Nephron progenitor cell (in vitro differentiated cells): ENCODE data around the gene SOX15.

ENCODE experiments used
- DNase-seq: peaks from one replicate; pipeline ENCODE4 v3.0.0; 2021
- H3K27ac Mint-ChIP-seq: 2 replicates; pipeline ENCODE4 v1.8.0; 2021; ENCODE audit warnings: mild to moderate bottlenecking, moderate library complexity, mixed read lengths
- H3K27me3 Mint-ChIP-seq: 2 replicates; pipeline ENCODE4 v1.8.0; 2021; ENCODE audit warnings: mild to moderate bottlenecking, low read depth, mixed read lengths; ENCODE audit not compliant: poor library complexity
- H3K36me3 Mint-ChIP-seq: 2 replicates; pipeline ENCODE4 v1.8.0; 2021; ENCODE audit warnings: low read depth, mixed read lengths
- H3K4me1 Mint-ChIP-seq: 2 replicates; pipeline ENCODE4 v1.8.0; 2021; ENCODE audit warnings: mixed read lengths
- H3K4me3 Mint-ChIP-seq: 2 replicates; pipeline ENCODE4 v1.8.0; 2021; ENCODE audit warnings: mild to moderate bottlenecking, moderate library complexity, mixed read lengths
- H3K9me3 Mint-ChIP-seq: 2 replicates; pipeline ENCODE4 v1.8.0; 2021; ENCODE audit warnings: mild to moderate bottlenecking, moderate library complexity, mixed read lengths
- TF ChIP-seq, protein P1 (sequence below): fragments of 200-600 bp; sonication (generic); IDR thresholded peaks from 2 replicates; pipeline ENCODE4 v1.5.0; 2021; ENCODE audit warnings: antibody characterized with exemption

The SOX15 gene

GRCh38 chr17:7589891-7590691 lies at the start of gene SOX15:
Gene SOX15 (minus strand): TSS chr17:7590094. CDS start chr17:7589676, 418 bp downstream.
- Mint-ChIP-seq H3K36me3 (peaks cover 40% of the 10 kb centered on the region), H3K27me3 (no peaks in the 10 kb centered on the region), H3K4me3 (no peak within 1 kb of the TSS)

GRCh38 chr17:7636163-7636562 lies 46.3 kb upstream of the SOX15 start:
- Mint-ChIP-seq H3K4me3 (no peak overlapping the region), H3K4me1 (peaks cover 41% of the 10 kb centered on the region), H3K27me3 (peaks cover 11% of the 10 kb centered on the region), H3K36me3 (no peaks in the 10 kb centered on the region), H3K9me3 (no peaks in the 10 kb centered on the region), H3K27ac (peak overlapping the region; percentile 54)
- no peak for DNase-seq
- TF ChIP-seq, protein P1, sequence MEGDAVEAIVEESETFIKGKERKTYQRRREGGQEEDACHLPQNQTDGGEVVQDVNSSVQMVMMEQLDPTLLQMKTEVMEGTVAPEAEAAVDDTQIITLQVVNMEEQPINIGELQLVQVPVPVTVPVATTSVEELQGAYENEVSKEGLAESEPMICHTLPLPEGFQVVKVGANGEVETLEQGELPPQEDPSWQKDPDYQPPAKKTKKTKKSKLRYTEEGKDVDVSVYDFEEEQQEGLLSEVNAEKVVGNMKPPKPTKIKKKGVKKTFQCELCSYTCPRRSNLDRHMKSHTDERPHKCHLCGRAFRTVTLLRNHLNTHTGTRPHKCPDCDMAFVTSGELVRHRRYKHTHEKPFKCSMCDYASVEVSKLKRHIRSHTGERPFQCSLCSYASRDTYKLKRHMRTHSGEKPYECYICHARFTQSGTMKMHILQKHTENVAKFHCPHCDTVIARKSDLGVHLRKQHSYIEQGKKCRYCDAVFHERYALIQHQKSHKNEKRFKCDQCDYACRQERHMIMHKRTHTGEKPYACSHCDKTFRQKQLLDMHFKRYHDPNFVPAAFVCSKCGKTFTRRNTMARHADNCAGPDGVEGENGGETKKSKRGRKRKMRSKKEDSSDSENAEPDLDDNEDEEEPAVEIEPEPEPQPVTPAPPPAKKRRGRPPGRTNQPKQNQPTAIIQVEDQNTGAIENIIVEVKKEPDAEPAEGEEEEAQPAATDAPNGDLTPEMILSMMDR = no peak

More at GRCh38 chr17:7589891-7590691, at the start of gene SOX15:
- no peak for DNase-seq
- Mint-ChIP-seq H3K9me3 (no peaks in the 10 kb centered on the region), H3K27ac (no peak within 1 kb of the TSS), H3K4me1 (peaks cover 40% of the 10 kb centered on the region)
- TF ChIP-seq, protein P1 = no peak

- peaks cover 57% of the 10 kb centered on the region for H3K4me1 Mint-ChIP-seq
- H3K27ac Mint-ChIP-seq = no peak overlapping the region
- DNase-seq = peak; percentile 84
- H3K9me3 Mint-ChIP-seq = no peaks in the 10 kb centered on the region
- peaks cover 6% of the 10 kb centered on the region for H3K27me3 Mint-ChIP-seq
- H3K36me3 Mint-ChIP-seq = no peaks in the 10 kb centered on the region
- TF ChIP-seq, protein P1 = peak; percentile 68
- H3K4me3 Mint-ChIP-seq = no peak overlapping the region
These were observed 44.5 kb upstream of the SOX15 start for GRCh38 chr17:7634384-7634783.

GRCh38 chr17:7633093-7633492 lies 43.2 kb upstream of the SOX15 start:
- peaks cover 58% of the 10 kb centered on the region for H3K4me1 Mint-ChIP-seq
- TF ChIP-seq, protein P1 = no peak
- no peaks in the 10 kb centered on the region for H3K9me3 Mint-ChIP-seq
- H3K4me3 Mint-ChIP-seq = no peak overlapping the region
- peak overlapping the region; percentile 72 for H3K27ac Mint-ChIP-seq
- peaks cover 2% of the 10 kb centered on the region for H3K27me3 Mint-ChIP-seq
- no peaks in the 10 kb centered on the region for H3K36me3 Mint-ChIP-seq
- no peak for DNase-seq

DNA sequence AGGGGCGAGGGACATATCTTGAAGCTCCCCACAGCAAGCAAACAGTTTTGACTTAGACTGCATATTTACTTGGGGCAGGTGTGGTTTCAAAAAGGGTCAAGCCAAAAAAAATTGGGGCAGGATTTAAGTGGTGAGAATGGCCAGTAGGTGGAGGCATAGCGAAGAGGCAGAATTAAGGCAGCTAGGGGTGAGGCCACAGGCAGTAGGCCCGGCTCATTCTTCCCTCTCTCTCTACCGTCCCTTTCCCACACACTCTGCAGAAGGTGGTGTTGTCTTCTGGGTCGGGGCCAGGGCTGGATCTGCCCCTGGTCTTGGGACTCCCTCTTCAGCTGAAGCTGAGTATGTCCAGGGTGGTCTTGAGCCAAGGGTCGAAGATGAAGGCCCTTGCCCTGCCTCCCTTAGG lies 42.6 kb upstream of the SOX15 start:
- Mint-ChIP-seq H3K27me3 (peaks cover 2% of the 10 kb centered on the region), H3K27ac (no peak overlapping the region), H3K9me3 (no peaks in the 10 kb centered on the region), H3K36me3 (no peaks in the 10 kb centered on the region), H3K4me1 (peaks cover 58% of the 10 kb centered on the region), H3K4me3 (no peak overlapping the region)
- DNase-seq = no peak
- TF ChIP-seq, protein P1 = peak; percentile 45
